Measurements from ENCODE around the gene TPRG1L. TPM values are rescaled to one million over a fixed set of nuclear protein-coding genes. Genes with fewer than 3 reads are reported as not detected.
A peak's percentile ranks its signal among the peaks of the same experiment; 100 is the strongest.

Gene TPRG1L
- total RNA-seq, 2 donors from 2014 or later: 27.4 to 37.6 TPM

DNA sequence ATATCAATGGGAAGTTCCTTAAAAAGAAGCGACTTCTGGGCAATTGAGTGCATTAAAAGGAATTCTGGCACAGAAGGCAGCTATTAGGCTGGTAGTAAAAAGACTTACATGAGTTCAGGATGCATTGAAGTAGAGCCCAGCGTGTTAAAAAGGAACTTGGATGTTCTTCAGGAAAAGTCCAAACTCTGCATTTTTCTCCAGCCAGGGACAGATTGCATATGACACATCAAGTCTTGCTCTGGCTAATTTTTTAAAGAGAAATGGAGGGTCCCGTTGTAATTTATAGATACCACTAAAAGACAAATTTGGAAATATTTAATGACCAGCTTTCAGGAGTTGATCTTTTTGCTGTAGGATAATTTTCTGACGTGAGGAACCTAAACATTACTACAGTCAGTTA is 1.2 kb downstream of the TPRG1L start:
- Histone ChIP-seq H3K9me3 (no peaks in the 10 kb centered on the region), H3K27me3 (replicated peaks; ENCODE audit: insufficient read depth) (no peaks in the 10 kb centered on the region), H3K4me3 (peak overlapping the region; percentile 97), H3K36me3 (peaks cover 29% of the 10 kb centered on the region), H3K27ac (no peak overlapping the region), H3K4me1 (ENCODE audit: control insufficient read depth in 1 of 2, low read depth in 2 of 2) (peaks cover 16 to 24% of the 10 kb centered on the region in 2 donors)
- ATAC-seq (ENCODE audit: insufficient number of reproducible peaks, low FRiP score, low read depth): no peak
- no peak for DNase-seq (ENCODE audit: low spot score)
- TF ChIP-seq, protein P1, sequence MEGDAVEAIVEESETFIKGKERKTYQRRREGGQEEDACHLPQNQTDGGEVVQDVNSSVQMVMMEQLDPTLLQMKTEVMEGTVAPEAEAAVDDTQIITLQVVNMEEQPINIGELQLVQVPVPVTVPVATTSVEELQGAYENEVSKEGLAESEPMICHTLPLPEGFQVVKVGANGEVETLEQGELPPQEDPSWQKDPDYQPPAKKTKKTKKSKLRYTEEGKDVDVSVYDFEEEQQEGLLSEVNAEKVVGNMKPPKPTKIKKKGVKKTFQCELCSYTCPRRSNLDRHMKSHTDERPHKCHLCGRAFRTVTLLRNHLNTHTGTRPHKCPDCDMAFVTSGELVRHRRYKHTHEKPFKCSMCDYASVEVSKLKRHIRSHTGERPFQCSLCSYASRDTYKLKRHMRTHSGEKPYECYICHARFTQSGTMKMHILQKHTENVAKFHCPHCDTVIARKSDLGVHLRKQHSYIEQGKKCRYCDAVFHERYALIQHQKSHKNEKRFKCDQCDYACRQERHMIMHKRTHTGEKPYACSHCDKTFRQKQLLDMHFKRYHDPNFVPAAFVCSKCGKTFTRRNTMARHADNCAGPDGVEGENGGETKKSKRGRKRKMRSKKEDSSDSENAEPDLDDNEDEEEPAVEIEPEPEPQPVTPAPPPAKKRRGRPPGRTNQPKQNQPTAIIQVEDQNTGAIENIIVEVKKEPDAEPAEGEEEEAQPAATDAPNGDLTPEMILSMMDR (IDR thresholded peaks at IDR 0.05): no peak

- H3K4me1 ChIP-seq (ENCODE audit: control insufficient read depth in 1 of 2, low read depth in 2 of 2): peaks cover 16 to 22% of the 10 kb centered on the region in 2 donors
- no peak overlapping the region for H3K27ac ChIP-seq
- DNase-seq (ENCODE audit: low spot score): no peak
- TF ChIP-seq, protein P1 (IDR thresholded peaks at IDR 0.05): no peak
- no peak for ATAC-seq (ENCODE audit: insufficient number of reproducible peaks, low FRiP score, low read depth)
- H3K36me3 ChIP-seq: peaks cover 38% of the 10 kb centered on the region
- no peaks in the 10 kb centered on the region for H3K27me3 ChIP-seq (replicated peaks; ENCODE audit: insufficient read depth)
- no peak overlapping the region for H3K4me3 ChIP-seq
- H3K9me3 ChIP-seq: no peaks in the 10 kb centered on the region
These were observed 2.9 kb downstream of the TPRG1L start for GRCh38 chr1:3627515-3628253.

DNA sequence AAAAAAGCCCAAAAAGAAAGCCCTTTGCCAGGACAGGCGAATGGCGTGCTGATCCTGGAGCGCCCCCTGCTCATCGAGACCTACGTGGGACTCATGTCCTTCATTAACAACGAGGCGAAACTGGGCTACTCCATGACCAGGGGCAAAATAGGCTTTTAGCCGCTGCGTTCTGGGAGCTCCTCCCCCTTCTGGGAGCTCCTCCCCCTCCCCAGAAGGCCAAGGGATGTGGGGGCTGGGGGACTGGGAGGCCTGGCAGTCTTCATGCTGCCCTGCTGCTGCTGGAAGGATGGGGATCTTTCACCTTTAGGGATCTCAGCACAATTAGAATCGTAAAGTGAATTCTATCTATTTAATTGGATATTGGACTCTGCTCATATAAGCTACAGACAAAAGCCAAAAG is 3.6 kb downstream of the TPRG1L start:
- Histone ChIP-seq H3K4me3 (no peak overlapping the region), H3K36me3 (peaks cover 40% of the 10 kb centered on the region), H3K9me3 (no peaks in the 10 kb centered on the region), H3K27me3 (replicated peaks; ENCODE audit: insufficient read depth) (no peaks in the 10 kb centered on the region), H3K27ac (no peak overlapping the region), H3K4me1 (ENCODE audit: control insufficient read depth in 1 of 2, low read depth in 2 of 2) (peaks cover 10 to 14% of the 10 kb centered on the region in 2 donors)
- no peak for ATAC-seq (ENCODE audit: insufficient number of reproducible peaks, low FRiP score, low read depth)
- no peak for DNase-seq (ENCODE audit: low spot score)
- TF ChIP-seq, protein P1 (IDR thresholded peaks at IDR 0.05): no peak

DNA sequence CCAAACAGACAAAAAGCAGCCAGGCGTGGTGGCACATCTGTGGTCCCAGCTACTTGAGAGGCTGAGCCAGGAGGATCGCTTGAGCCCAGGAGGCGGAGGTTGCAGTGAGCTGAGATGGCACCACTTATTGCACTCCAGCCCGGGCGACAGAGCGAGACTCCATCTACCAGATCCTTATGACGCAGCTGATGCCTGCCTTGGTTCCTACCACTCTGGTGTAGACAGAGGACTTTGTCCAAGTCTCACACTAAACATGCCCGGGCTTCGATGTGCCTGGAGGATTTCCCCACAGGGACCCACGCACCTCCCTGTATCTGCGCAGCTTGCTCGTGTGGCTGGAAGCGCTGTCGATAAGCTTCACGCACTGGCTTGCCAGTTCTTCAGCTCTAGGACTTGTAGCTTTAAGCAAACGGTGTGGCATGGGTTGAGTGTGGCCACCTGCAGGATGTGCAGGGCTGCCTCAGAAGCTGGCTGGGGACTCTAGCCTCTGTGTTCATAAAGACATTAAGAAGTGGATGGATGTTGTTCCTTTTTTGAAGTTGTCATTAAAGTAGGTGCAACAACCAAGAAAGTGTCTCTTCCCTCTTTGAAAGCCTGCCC is 4.8 kb downstream of the TPRG1L start:
- Histone ChIP-seq H3K36me3 (peaks cover 52% of the 10 kb centered on the region), H3K27me3 (replicated peaks; ENCODE audit: insufficient read depth) (no peaks in the 10 kb centered on the region)
- TF ChIP-seq, protein P1 (IDR thresholded peaks at IDR 0.05): no peak

DNA sequence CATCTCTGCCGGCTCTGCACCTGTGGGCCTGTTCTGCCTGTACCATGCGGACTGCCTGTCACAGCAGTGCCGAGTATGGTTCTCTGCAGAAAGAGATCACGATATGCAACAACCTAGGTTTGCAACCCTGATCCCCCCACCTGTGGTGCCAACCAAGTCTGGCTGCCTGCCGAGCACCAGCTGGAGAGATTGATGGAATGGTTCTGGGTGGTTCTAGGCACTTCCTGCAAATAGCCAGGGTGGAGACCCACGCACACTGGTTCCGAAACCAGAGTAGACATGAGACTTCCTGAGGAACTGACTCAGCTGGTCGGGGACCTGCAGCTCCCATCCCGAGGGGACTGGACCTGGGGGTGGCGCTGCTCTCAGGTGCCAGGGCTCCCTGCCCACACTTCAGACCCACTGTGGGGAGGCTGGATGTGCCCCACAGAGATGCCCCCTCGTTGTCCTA is 5.4 kb downstream of the TPRG1L start:
- DNase-seq (ENCODE audit: low spot score): no peak
- H3K27me3 ChIP-seq (replicated peaks; ENCODE audit: insufficient read depth): no peaks in the 10 kb centered on the region
- H3K4me3 ChIP-seq: no peak overlapping the region
- TF ChIP-seq, protein P1 (IDR thresholded peaks at IDR 0.05): no peak
- H3K27ac ChIP-seq: no peak overlapping the region
- peaks cover 57% of the 10 kb centered on the region for H3K36me3 ChIP-seq
- no peak for ATAC-seq (ENCODE audit: insufficient number of reproducible peaks, low FRiP score, low read depth)
- H3K4me1 ChIP-seq (ENCODE audit: control insufficient read depth in 1 of 2, low read depth in 2 of 2): peaks cover 6 to 7% of the 10 kb centered on the region in 2 donors
- no peaks in the 10 kb centered on the region for H3K9me3 ChIP-seq

More for the DNA sequence above, 4.8 kb downstream of the TPRG1L start:
- no peaks in the 10 kb centered on the region for H3K9me3 ChIP-seq
- no peak for ATAC-seq (ENCODE audit: insufficient number of reproducible peaks, low FRiP score, low read depth)
- no peak overlapping the region for H3K27ac ChIP-seq
- no peak overlapping the region for H3K4me3 ChIP-seq
- no peak for DNase-seq (ENCODE audit: low spot score)
- peaks cover 6 to 7% of the 10 kb centered on the region in 2 donors for H3K4me1 ChIP-seq (ENCODE audit: control insufficient read depth in 1 of 2, low read depth in 2 of 2)

Data from thoracic aorta (tissue), 2 donors.